GM12878 (cell line): ENCODE measurements around the gene MAP2K1. TPM values are rescaled to one million over a fixed set of nuclear protein-coding genes. Genes with fewer than 3 reads are reported as not detected.
A peak's percentile ranks its signal among the peaks of the same experiment; 100 is the strongest.

Experiments
- CEBPB ChIP-seq, 2 experiments: fragments of 150-350 bp in 1 of 2; IDR thresholded peaks; 2 replicates each; pipeline ENCODE4 v1.6.1; 2012 to 2014; ENCODE audit warnings: low read depth in 2 of 2, low read length in 2 of 2, borderline replicate concordance in 1 of 2, inconsistent platforms in 1 of 2
- CTCF ChIP-seq, 3 experiments: IDR thresholded peaks in 2 of 3; conservative IDR thresholded peaks in 1 of 3; 2 replicates each; pipeline ENCODE4 v1.5.1; 2011; ENCODE audit warnings: low read depth in 3 of 3, low read length in 3 of 3, mild to moderate bottlenecking in 3 of 3, control low read depth in 2 of 3, moderate library complexity in 2 of 3, inconsistent platforms in 1 of 3, mixed read lengths in 1 of 3; ENCODE audit not compliant: control insufficient read depth in 2 of 3, insufficient read depth in 1 of 3; ENCODE audit errors: extremely low read depth in 1 of 3
- DPF2 ChIP-seq: fragments of 450-650 bp; IDR thresholded peaks from 2 replicates; pipeline ENCODE4 v1.6.1; 2017; ENCODE audit warnings: mild to moderate bottlenecking
- EP300 ChIP-seq, 2 experiments: fragments of 150-350 bp in 1 of 2; IDR thresholded peaks; 2 replicates each; pipeline ENCODE4 v1.6.1; 2011 to 2012; ENCODE audit warnings: low read depth in 2 of 2, low read length in 2 of 2, borderline replicate concordance in 1 of 2, improper control_type of control experiment in 1 of 2, inconsistent platforms in 1 of 2; ENCODE audit not compliant: control insufficient read depth in 1 of 2
- FOS ChIP-seq: IDR thresholded peaks from 3 replicates; pipeline ENCODE4 v1.6.1; 2011; ENCODE audit warnings: borderline replicate concordance; ENCODE audit not compliant: insufficient read length; ENCODE audit errors: extremely low read depth
- IKZF2 ChIP-seq, 2 experiments: fragments of 450-650 bp; IDR thresholded peaks; 2 replicates each; pipeline ENCODE4 v1.6.1; 2017; ENCODE audit warnings: mild to moderate bottlenecking in 2 of 2, moderate library complexity in 2 of 2
- IRF3 ChIP-seq: fragments of 450-650 bp; IDR thresholded peaks from 2 replicates; pipeline ENCODE4 v1.6.1; 2014; ENCODE audit warnings: mild to moderate bottlenecking
- IRF4 ChIP-seq: IDR thresholded peaks from 2 replicates; pipeline ENCODE4 v1.6.1; 2011; ENCODE audit warnings: low read depth, low read length
- JUND ChIP-seq: IDR thresholded peaks from 2 replicates; pipeline ENCODE4 v1.6.1; 2012; ENCODE audit warnings: low read depth, mild to moderate bottlenecking, low read length, improper control_type of control experiment, moderate library complexity
- KAT2A ChIP-seq: conservative IDR thresholded peaks from 2 replicates; pipeline ENCODE4 v1.6.1; 2011; ENCODE audit warnings: low read depth, low read length; ENCODE audit not compliant: control insufficient read depth
- NBN ChIP-seq: fragments of 450-650 bp; IDR thresholded peaks from 2 replicates; pipeline ENCODE4 v1.6.1; 2016
- NRF1 ChIP-seq: conservative IDR thresholded peaks from 2 replicates; pipeline ENCODE4 v1.6.1; 2011; ENCODE audit warnings: mild to moderate bottlenecking, low read depth, low read length, improper control_type of control experiment
- PML ChIP-seq: IDR thresholded peaks from 2 replicates; pipeline ENCODE4 v1.6.1; 2012; ENCODE audit warnings: low read length, inconsistent platforms
- RAD51 ChIP-seq: fragments of 450-650 bp; IDR thresholded peaks from 2 replicates; pipeline ENCODE4 v1.6.1; 2016; ENCODE audit warnings: moderate library complexity, mild to moderate bottlenecking, inconsistent platforms
- RELB ChIP-seq: fragments of 450-650 bp; IDR thresholded peaks from 2 replicates; pipeline ENCODE4 v1.6.1; 2017; ENCODE audit warnings: low read depth, mild to moderate bottlenecking, moderate library complexity
- REST ChIP-seq: IDR thresholded peaks from 2 replicates; pipeline ENCODE4 v1.6.1; 2012; ENCODE audit warnings: mild to moderate bottlenecking, low read depth, low read length
- RUNX3 ChIP-seq: IDR thresholded peaks from 2 replicates; pipeline ENCODE4 v1.6.1; 2012; ENCODE audit warnings: low read length, inconsistent platforms
- SPI1 ChIP-seq: IDR thresholded peaks from 2 replicates; pipeline ENCODE4 v1.6.1; 2011; ENCODE audit warnings: low read depth, mild to moderate bottlenecking, low read length, moderate library complexity, borderline replicate concordance; ENCODE audit not compliant: insufficient read depth
- SREBF2 ChIP-seq: IDR thresholded peaks from 2 replicates; pipeline ENCODE4 v1.6.1; 2012; ENCODE audit warnings: mild to moderate bottlenecking, low read length
- USF2 ChIP-seq: IDR thresholded peaks from 2 replicates; pipeline ENCODE4 v1.6.1; 2011; ENCODE audit warnings: low read depth, low read length, improper control_type of control experiment, borderline replicate concordance
- YY1 ChIP-seq: IDR thresholded peaks from 2 replicates; pipeline ENCODE4 v1.6.1; 2011; ENCODE audit warnings: low read depth, mild to moderate bottlenecking, low read length
- polyA plus RNA-seq, 11 experiments: library from polyadenylated mRNA; depleted of rRNA in 4 of 11; unstranded in 6 of 11; stranded (reverse) in 5 of 11; fragments of >200 nt; fragmentation: Nextera tagmentation in 4 of 11; fragmentation: Illumina TruSeq in 1 of 11; extraction: Ambion mirVana in 4 of 11; extraction: Trizol in 1 of 11; gene quantifications; 1 replicate in 1 of 11; 2 replicates in 10 of 11; pipeline versions ENCODE4 v1.2.1 to v1.2.3, GENCODE V29; 2011 to 2016; ENCODE audit warnings: inconsistent platforms in 2 of 11, missing spikeins in 2 of 11, low read depth in 1 of 11
- total RNA-seq, 4 experiments: library from RNA; depleted of rRNA in 3 of 4; stranded (reverse); fragments of >200 nt in 3 of 4; fragmentation: Illumina TruSeq in 1 of 4; extraction: Trizol in 1 of 4; gene quantifications; 2 replicates each; pipeline versions ENCODE4 v1.2.1 to v1.2.3, GENCODE V29; 2013 to 2021

Gene MAP2K1
- total and polyA plus RNA-seq, 10 of the 15 experiments (the other 5 are each of a cell fraction or from before 2014, with no cell fraction given), result 11.2 to 112 (median 56.6) TPM

DNA sequence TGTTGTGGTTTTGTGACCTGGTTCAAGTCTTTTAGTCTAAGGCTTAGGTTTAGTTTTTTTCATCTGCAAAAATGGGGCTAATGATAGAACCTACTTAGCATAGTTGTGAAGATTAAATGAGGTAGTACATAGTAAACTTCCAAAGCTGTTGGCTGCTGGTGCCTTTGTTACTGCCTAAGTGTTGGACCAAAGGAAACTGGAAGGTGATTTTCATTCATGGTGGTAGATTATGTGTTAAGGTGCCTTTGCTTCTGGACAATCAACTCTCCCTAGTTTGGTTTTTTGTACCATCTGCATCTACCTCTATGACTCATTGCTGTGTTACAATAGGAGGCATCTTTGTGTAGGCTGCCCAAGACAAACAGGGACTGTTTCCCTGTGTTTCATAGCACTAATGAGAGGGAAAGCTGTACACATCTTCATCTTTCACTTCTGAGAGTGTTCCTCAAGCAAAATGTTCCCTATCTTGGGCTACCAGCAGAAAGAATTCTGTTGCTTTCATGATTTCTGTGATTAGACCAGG lies 3.2 kb downstream of the MAP2K1 start (continued):
- no peak for TF ChIP-seq SPI1
- peak in 1 of 2 experiments; percentile 27; a peak in 1 of 4 replicates for TF ChIP-seq EP300 (IDR thresholded peaks at IDR 0.05; ENCODE audit: borderline replicate concordance in 1 of 2, control insufficient read depth in 1 of 2, low read depth in 2 of 2, low read length in 2 of 2)
- TF ChIP-seq CEBPB (IDR thresholded peaks at IDR 0.05; ENCODE audit: borderline replicate concordance in 1 of 2, low read depth in 2 of 2, low read length in 2 of 2), result 0 out of 4 replicates have a peak, but pooled peaks of 1 of the 2 experiments have one; percentile 57
- no peak for TF ChIP-seq SREBF2
- TF ChIP-seq YY1, result no peak
- no peak for TF ChIP-seq IRF3
- TF ChIP-seq FOS, result no peak
- peak; percentile 58; the same call in 1 of the 2 replicates for TF ChIP-seq RUNX3
- TF ChIP-seq CTCF (IDR thresholded peaks at IDR 0.05 in 2 of 3, conservative IDR thresholded peaks at IDR 0.05 in 1 of 3; ENCODE audit: control insufficient read depth in 2 of 3, extremely low read depth in 1 of 3, insufficient read depth in 1 of 3, low read depth in 3 of 3, low read length in 3 of 3), result no peak
- peak; percentile 37; the same call in 1 of the 2 replicates for TF ChIP-seq IRF4
- TF ChIP-seq RAD51, result no peak
- TF ChIP-seq KAT2A, result no peak
- TF ChIP-seq REST, result no peak
- peak; percentile 23; the same call in 1 of the 2 replicates for TF ChIP-seq JUND
- peak; percentile 49; the same call in 1 of the 2 replicates for TF ChIP-seq PML
- TF ChIP-seq DPF2, result no peak; the same call in 1 of the 2 replicates
- TF ChIP-seq NBN, result no peak
- TF ChIP-seq NRF1, result no peak
- TF ChIP-seq IKZF2 (IDR thresholded peaks at IDR 0.05), result peak in 1 of 2 experiments; percentile 2; a peak in 1 of 4 replicates
- no peak for TF ChIP-seq USF2
- 0 out of 2 replicates have a peak, but pooled peaks have one; percentile 9 for TF ChIP-seq RELB
